Activated CD4-positive, CD25-positive, alpha-beta regulatory T cell treated with anti-CD3 and anti-CD28 coated beads, Interleukin-2, amount 50 U/mL, for 72 hours (primary cell): ENCODE measurements around the gene SRSF3.

Experiments used
- DNase-seq: peaks from one replicate; pipeline ENCODE4 v3.0.0; 2021

The SRSF3 gene

DNA sequence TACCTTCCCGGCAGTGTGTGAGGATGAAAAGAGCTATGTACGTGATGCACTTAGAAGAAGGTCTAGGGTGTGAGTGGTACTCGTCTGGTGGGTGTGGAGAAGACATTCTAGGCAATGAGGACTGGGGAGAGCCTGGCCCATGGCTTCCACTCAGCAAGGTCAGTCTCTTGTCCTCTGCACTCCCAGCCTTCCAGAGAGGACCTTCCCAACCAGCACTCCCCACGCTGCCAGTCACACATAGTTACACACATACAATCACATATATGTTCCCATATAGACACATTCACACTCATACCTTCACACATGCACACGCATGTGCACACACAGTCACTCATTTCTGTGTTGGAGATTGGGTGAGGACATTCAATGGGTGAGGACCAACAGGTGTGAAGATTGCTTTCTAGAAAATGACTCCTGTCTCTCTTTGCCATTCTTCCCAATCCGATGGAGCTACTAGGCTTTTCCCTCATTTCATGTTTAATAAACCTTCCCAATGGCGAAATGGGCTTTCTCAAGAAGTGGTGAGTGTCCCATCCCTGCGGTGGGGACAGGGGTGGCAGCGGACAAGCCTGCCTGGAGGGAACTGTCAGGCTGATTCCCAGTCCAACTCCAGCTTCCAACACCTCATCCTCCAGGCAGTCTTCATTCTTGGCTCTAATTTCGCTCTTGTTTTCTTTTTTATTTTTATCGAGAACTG lies 30.4 kb downstream of the SRSF3 start:
- DNase-seq: no peak

DNA sequence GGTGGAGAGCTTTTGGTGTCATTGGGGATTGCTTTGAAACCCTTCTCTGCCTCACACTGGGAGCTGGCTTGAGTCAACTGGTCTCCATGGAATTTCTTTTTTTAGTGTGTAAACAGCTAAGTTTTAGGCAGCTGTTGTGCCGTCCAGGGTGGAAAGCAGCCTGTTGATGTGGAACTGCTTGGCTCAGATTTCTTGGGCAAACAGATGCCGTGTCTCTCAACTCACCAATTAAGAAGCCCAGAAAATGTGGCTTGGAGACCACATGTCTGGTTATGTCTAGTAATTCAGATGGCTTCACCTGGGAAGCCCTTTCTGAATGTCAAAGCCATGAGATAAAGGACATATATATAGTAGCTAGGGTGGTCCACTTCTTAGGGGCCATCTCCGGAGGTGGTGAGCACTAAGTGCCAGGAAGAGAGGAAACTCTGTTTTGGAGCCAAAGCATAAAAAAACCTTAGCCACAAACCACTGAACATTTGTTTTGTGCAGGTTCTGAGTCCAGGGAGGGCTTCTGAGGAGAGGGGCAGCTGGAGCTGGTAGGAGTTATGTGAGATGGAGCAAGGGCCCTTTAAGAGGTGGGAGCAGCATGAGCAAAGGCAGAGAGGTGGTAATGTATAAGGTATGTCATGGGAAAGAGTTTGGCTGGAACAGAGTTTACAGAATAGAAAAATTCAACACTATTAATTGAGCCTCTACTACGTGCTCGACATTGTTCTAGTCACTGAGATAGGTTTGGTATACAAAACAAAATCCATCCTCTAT lies 31.2 kb downstream of the SRSF3 start:
- DNase-seq: no peak

DNA sequence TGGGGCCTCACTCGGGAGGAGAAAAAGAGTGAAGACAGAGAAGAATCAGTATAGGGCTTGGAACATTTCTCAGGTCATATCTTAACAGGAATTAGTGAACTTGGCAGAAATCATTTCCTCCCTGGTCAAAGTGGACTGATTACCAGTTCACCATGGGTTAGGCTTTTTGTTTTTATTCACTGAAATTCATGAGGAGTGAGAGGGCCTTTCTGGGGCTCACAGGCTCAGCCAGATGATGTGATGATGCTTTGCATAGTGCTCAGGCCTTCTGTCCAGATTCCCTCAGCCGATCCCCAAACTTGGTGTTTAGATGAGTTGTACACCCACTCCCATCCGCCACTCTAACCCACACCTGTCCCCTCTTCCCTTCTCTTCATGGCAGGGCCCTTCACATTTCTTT lies 32.5 kb downstream of the SRSF3 start:
- no peak for DNase-seq

DNA sequence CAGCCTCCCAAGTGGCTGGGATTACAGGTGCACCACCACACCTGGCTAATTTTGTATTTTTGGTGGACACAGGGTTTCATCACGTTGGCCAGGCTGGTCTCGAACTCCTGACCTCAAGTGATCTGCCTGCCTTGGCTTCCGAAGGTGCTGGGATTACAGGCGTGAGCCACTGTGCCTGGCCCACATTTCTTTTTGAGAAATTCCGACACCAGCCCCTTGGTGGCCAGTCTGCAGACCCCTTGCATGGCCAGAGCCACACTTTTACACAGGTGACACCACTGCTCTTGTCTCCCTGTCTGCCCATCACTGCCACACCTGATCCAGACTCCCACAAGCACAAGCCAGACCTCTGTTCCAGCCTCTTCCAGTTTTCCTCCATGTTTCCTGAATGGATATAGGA lies 33.0 kb downstream of the SRSF3 start:
- no peak for DNase-seq

DNA sequence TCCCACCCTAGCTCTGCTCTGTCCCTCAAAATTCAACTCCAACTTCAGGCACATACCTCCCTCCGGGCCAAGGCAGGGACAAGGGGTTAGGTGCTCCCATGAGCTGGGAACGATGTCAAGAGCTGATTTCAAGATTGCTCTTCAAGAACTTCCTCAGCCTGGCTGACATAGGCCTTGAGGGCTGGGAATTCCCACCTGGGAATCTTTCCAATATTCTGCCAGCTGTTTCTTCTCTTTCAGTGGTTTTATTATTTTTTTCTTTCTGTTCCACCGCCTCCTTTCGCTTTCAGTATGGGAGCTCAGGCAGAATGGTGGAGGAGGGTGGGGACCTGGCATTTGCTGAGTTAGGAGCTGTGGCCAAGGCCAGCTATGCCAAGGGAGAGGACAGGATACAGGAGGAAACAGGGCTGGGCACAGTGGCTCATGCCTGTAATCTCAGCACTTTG lies 33.7 kb downstream of the SRSF3 start:
- DNase-seq: no peak

DNA sequence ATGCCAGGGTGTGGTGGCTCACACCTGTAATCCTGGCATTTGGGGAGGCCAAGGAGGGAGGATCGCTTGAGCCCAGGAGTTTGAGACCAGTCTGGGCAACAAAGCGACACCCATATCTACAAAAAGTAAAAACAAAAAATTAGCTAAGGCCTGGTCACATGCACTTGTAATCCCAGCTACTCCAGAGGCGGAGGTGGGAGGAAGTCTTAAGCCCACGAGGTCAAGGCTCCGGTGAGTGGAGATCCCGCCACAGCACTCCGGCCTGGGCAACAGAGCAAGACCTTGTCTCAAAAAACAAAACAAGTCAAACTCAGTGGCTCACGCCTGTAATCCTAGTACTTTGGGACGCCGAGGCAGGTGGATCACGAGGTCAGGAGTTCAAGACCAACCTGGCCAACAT lies 35.6 kb downstream of the SRSF3 start:
- no peak for DNase-seq

DNA sequence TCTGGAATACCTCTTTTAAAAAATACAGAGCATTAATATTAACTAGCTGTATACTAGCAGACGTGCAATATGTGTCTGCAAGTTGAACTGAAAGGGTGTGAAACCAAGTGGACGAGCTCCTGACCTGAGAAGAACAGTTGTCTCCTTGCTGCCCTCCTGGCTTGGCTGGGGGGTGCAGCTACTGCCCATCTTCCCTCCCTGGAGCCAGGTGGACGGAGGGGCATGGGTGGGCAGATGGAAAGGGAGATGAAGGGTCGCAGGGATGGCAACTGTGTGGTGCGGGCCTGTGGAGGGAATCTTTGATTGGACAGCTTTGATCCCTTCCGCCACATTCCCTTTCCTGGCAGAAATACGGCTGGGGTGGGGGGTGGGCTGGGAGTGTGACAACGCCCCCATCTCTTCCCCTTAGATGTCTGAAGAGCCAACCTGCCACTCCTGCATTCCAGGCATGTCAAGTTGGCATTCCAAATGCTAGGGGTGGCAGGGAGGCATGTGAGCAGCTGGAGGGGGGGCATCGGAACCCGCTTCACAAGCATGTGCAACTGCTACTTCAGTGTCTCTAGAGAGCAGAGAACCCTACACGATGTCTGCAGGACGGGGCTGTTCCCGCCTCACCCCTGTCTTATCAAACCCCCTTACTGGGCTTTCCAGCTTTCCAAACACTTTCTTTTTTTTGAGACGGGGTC lies 37.3 kb downstream of the SRSF3 start:
- DNase-seq: no peak

DNA sequence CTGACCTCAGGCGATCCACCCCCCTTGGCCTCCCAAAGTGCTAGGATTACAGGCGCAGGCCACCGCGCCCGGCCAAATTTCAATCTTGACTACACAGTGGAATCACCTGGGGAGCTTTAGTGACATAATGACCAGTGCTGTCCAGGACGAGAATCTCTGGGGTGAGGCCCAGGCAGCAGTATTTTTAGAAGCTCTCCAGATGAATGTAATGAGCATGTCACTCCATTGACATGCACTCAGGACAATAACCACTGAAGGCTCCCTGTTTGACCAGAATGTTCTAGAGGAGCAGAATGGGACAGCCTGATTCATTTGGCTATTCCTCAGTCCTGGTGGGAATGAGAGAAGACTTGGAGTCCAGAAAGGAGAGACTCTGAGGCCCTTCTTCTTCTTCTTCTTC lies 39.2 kb downstream of the SRSF3 start:
- DNase-seq: no peak

DNA sequence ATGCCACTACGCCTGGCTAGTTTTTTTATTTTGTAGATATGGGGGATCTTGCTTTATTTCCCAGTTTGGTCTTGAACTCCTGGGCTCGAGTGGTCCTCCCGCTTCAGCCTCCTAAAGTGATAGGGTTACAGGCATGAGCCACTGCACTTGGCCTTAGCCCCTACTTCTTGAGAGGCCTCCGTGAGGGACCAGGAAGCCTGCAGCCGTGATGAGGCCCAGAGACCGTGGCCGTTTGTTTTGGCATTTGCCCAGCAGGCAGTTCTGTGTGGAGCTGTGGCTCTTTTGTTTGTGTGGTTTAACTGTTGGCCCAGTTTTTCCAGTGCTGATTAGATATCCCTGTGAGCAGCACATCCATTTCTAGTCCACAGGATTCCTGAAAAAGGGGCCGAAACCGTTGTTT lies 39.8 kb downstream of the SRSF3 start:
- DNase-seq: no peak

DNA sequence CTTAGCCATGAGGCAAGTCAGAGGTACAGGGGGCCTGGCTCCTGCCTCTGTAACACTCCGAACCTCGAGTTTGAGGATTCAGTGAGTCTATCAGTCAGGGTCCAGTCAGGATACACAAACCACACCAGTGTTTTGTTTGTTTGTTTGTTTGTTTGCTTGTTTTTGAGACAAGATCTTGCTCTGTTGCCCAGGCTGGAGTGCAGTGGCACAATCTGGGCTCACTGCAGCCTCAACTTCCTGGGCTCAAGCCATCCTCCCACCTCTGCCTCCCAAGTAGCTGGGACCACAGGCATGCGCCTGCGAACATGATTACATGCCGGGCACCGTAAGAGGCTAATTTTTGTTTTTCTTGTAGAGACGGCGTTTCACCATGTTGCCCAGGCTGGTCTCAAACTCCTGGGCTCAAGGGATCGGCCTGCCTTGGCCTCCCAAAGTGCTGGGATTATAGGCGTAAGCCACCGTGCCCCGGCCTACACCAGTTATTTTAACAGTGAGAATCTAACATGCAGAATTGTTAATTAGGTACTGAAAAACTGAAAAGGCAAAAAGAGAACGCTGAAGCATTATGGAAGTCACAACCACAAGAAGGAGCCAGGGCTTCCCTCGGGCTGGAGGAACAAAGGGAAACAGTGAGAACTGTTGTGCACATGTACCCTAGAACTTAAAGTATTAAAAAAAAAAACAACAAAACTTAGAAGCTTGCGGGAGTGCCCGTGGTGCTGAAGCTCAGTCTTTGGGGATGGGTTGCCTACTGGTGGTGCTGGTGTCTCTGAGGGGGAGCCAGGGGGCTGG lies 40.4 kb downstream of the SRSF3 start:
- no peak for DNase-seq

DNA sequence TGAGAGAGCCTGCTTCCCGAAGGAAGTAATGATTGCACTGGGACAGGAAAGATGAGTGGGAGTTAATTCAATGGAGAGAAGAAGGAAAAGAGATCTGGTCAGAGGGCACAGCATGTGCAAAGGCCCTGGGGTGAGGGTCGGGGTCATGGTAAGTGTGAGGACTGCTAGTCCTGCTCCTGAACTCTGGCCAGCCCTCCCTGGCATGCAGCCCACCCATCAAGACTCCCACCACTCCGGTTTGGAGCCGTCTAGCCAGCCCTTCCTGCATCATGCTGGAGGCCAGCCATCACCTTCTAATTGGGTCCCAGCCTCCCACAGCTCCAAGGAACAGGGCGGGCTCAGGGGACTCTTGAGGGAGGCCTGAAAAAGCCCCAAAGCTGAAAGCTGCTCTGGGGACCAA lies 42.1 kb downstream of the SRSF3 start:
- no peak for DNase-seq

DNA sequence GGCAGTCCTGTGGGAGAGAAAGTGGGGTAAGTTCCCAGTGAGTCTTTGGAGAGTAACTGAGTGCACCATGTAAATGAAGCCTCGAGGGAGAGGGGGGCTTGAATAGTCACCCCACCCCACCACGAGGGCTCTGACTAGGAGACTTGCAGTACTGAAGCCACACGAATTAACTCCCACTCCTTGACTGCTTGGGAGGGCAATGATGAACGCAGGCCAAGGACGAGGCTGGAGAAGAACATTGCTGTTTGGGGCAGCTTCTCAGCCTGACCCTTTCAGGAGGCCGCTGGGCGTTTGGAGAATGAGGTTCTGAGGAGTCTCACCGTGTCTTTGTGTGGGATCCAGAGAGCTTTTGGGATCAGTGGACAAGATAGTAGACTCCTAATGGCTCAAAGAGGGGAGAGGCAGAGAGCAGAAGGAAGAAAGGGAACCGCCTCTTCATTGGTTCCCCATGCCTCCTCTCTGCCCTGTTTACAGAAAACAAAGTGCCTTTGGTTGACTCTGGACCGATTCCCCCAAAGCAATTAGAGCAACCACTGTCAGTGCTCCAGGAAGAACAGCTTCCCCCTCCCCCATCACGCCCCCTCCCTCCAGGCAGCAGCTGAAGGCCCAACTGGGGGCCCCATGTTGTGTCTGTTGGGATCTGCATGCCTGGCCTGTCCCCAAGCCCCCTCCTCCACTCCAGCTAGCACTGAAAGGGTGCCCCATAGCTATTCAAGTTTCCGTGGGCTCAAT lies 42.7 kb downstream of the SRSF3 start:
- no peak for DNase-seq

DNA sequence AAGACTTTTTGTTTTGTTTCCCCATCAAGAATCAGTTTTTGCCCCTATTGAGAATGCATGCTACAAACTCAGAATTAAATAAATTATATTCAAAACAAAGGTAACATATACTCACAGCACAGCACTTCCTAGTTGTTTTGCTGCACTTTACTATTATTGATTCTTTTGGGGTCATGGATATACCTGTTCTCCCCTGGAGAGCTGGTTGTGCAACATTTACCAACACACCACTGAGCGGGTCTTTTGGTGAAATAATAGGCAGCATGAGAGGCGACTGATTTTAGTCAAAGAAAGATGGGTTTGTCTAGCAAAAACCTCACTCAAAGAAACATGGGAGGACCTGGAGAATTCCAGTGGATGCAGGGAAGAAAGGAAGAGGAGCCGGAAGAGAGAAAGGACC lies 44.4 kb downstream of the SRSF3 start:
- DNase-seq: no peak

DNA sequence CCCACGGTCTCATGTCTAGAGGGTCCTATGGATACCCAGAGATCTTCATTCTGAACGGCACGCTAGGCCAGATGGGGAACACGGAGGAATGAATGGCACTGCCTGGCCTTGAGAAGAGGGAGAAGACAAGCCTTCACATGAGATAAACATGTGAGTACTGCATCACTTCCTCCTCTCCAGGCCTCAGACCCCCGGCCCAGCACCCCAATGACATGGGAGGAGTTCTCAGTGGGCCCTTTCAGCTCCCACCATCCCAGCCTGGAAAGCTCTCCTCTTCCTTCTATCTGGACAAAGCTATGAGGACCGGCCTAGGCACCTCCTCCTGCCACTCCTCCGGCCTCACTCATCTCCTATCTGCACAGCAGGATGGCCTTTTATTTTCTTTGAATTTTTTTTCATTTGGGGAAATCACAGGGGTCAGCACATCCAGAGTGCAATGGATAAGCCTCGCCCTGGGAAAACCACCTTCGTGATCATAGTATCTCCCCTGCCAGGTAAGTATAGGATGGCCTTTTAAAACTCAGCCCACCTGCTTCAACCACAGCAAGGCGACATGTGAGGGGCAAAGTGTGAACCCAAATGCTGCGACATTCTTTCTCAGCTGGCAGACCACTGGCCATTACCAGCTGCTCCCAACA lies 45.1 kb downstream of the SRSF3 start:
- no peak for DNase-seq

DNA sequence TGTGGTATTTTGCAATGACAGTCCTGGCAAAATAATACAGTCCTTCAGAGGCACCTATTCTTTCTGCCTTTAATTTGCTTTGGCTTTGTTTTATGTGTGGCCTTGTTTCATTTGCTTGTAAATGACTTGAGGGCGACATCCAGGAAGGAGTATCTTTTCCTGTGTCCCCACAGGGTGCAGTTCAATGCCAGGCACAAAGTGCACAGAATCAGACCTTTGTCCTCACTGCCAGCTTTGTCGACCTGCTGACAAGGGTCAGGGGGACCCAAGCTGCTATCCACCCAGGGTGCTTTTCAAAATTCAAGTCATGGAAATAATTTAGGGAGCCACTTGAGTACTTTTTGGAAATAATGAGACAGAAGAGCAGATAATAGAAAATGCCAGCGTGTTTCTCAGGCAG lies 47.4 kb downstream of the SRSF3 start:
- DNase-seq: no peak

DNA sequence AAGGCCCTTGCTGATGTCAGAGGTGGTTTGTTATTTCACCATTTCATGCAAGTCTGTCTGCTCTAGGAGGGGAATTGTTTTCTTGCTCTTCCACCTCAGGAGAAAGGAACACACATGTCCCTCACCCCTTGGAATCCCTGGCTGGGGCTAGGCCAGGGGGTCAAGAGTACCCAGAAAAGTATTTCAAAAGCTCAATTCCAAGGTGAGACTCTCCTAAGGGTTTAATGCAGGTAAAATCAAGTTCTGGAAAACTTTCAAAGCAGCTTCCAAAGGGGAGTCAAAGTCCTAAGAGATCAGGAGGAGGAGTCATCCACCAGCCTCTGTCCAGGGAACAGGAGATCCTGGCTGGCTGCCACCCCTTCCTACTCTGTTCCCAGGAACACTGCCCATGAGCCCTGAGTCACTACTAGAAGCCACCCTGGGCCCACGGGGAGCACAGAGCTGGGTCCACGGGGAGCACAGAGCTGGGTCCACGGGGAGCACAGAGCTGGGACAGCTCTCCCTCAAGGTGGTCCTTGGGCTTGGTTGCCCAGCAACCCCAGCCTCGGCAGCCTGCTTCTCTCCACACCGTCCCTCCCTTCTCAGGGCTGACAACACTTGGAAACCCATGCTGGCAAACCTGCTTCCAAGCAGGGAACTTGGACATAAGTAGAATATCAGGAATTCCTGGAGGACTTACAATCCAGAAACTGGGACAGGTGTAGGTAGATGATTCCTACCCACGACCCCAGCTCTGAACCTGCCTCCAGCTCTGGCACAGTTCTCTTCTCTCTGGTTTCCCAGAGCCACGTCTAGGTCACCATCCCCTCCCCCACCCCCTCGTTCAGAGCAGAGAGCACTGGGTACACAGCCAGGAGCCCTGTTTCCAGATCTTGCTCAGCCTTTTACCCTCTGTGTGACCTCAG lies 49.0 kb downstream of the SRSF3 start:
- DNase-seq: no peak

DNA sequence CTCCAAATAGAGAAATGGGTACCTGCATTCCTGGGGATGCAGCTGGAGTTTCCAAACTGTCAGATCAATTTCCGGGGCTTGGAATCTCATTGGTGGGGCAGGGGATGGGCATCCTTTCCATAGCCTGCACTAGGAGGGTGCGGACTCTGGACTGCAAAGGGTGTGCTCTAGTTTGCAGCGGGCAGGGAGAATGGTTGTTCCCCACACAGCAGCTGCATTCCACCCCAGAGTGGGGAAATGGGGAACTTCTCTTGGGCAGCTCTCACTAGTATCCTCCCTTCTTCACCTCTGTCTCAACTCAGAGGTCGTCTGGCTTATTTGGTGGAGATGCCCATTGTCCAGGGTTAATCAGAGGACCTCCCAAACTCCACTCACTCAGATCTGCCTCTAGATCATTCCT lies 49.8 kb downstream of the SRSF3 start:
- no peak for DNase-seq

DNA sequence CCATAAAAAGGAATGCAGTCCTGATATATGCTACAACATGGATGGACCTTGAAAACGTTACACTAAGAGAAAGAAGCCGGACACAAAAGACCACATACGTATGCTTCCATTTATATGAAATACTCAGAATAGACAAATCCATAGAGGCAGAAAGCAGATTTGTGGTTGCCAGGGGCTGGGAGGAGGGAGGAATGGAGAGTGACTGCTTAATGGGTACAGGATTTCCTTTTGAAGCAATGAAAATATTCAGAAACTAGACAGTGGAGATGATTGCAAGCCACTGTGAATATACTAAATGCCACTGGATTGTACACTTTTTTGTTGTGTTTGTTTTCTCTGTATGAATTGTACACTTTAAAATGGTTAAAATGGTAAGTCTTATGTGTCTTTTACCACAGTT lies 54.9 kb downstream of the SRSF3 start:
- DNase-seq: no peak

DNA sequence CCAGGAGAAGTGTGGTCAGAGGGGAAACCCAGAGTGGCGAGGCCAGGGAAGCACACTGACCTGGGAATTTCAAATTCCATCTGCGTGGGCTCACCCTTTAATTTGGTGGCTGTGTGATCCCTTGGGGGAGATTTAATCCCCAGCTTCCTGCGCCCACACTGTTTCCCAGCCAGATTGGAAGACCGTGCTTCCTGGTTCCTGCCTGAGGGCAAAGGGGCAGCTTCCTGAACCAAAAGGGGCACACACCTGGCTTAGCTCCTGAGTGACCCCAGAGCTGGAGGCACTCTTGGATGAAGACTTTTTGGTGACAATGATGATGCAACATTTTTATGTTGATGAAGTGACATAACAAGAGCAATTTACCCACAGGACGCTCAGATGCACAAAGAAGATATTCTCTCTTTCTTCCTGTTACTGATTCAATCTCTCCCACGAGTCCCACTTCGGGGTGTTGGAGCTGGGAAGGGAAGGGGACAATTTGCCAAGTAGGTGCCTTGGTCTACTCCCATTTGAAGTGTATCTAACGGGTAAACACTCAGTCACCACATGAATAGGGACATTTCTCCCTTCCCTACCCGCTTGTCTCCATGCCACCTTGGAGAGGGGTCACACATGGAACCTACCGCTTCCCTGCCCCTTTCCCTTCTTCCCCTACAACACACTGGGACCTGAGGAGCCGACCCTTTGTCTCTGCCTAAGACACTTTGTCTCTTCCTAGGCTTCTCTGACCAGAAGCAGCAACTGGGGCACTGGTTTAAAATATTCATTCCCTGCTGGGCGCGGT lies 55.7 kb downstream of the SRSF3 start:
- DNase-seq: no peak

DNA sequence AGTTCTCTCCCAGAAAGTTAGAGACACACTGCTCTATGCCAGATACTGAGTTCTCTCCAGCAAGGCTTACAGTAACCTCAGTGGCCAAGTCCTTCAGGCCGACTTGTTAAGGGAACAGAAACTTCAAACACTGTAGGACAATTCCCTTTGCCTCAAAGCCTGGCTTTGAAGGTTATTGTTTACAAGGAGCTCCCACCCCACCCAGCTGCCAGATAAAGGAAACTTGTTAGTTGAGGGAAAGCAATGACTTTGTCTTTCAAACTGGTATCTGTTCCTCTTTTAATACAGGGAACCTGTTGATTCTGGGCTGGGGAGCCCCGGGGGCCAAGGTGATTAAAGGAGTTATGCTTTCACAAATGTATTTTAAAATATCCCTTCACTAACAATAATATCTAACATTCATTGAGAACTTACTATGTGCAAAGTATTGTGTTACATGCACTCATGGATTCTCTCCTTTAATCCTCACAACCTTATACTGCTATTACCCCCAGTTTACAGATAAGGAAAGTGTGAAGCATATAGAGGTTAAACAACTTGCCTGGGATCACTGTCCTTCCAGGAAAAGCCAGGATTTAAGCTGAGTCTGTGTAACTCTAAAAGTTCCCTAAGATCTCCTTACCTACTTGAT lies 56.8 kb downstream of the SRSF3 start:
- DNase-seq: no peak
